ENCODE results near the gene CNOT3.

CNOT3 gene

GRCh38 chr19:54183431-54183830 is 45.9 kb downstream of the CNOT3 start:
- Histone ChIP-seq H3F3A (ENCODE audit: insufficient read depth, low read length) (no peaks in the 10 kb centered on the region), H3K4me3 (ENCODE audit: low read length) (no peak overlapping the region), H3K27ac (ENCODE audit: low read length) (no peak overlapping the region), H2AFZ (ENCODE audit: low read length) (no peak overlapping the region), H3K9me3 (replicated peaks; ENCODE audit: insufficient read depth, low read length) (no peaks in the 10 kb centered on the region), H3K9me2 (replicated peaks; ENCODE audit: insufficient read depth, low read length) (no peaks in the 10 kb centered on the region), H3K27me3 (replicated peaks; ENCODE audit: insufficient read depth, low read length) (no peaks in the 10 kb centered on the region), H3K9ac (ENCODE audit: low read length) (no peak overlapping the region), H3K36me3 (replicated peaks; ENCODE audit: insufficient read depth, low read length) (no peaks in the 10 kb centered on the region), H3K79me2 (ENCODE audit: low read length) (peaks cover 5% of the 10 kb centered on the region), H3K4me1 (ENCODE audit: low read length) (peaks cover 4% of the 10 kb centered on the region; the same call in 1 of the 2 replicates), H4K20me1 (ENCODE audit: insufficient read depth, low read length) (no peaks in the 10 kb centered on the region), H3K4me2 (ENCODE audit: low read depth, low read length) (no peak overlapping the region)
- TF ChIP-seq, protein P1, sequence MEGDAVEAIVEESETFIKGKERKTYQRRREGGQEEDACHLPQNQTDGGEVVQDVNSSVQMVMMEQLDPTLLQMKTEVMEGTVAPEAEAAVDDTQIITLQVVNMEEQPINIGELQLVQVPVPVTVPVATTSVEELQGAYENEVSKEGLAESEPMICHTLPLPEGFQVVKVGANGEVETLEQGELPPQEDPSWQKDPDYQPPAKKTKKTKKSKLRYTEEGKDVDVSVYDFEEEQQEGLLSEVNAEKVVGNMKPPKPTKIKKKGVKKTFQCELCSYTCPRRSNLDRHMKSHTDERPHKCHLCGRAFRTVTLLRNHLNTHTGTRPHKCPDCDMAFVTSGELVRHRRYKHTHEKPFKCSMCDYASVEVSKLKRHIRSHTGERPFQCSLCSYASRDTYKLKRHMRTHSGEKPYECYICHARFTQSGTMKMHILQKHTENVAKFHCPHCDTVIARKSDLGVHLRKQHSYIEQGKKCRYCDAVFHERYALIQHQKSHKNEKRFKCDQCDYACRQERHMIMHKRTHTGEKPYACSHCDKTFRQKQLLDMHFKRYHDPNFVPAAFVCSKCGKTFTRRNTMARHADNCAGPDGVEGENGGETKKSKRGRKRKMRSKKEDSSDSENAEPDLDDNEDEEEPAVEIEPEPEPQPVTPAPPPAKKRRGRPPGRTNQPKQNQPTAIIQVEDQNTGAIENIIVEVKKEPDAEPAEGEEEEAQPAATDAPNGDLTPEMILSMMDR (IDR thresholded peaks at IDR 0.05; ENCODE audit: low read length) = no peak
- TF ChIP-seq EZH2phosphoT487 (IDR thresholded peaks at IDR 0.05; ENCODE audit: low read length) = no peak
- no peak for TF ChIP-seq EZH2 (optimal IDR thresholded peaks at IDR 0.05; ENCODE audit: low read depth, low read length)
- DNase-seq = no peak

DNA sequence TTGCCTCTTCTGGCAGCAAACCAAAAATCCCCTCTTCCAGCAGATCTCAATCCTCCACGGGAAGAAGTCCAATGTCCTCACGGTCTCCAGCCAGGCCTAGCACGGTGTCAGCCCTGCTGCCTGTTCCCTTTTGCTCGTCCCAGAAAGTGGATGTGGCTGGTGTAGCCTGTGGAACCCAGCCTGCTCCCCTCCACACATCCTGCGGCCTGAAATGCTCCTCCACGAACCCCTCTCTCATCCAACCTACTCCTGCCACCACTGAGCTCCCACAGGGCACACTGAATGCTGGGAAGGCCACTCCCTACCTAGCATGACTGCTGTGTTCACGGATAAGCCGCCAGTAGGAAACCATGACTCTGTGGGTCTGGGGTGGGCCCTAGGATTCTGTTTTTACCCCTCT is 48.8 kb downstream of the CNOT3 start:
- H3K4me2 ChIP-seq (ENCODE audit: low read depth, low read length) = no peak overlapping the region
- H3K9me2 ChIP-seq (replicated peaks; ENCODE audit: insufficient read depth, low read length) = no peaks in the 10 kb centered on the region
- no peak overlapping the region for H3K9ac ChIP-seq (ENCODE audit: low read length)
- no peaks in the 10 kb centered on the region for H3K9me3 ChIP-seq (replicated peaks; ENCODE audit: insufficient read depth, low read length)
- TF ChIP-seq, protein P1 (IDR thresholded peaks at IDR 0.05; ENCODE audit: low read length) = no peak
- no peak for TF ChIP-seq EZH2 (optimal IDR thresholded peaks at IDR 0.05; ENCODE audit: low read depth, low read length)
- no peak for TF ChIP-seq EZH2phosphoT487 (IDR thresholded peaks at IDR 0.05; ENCODE audit: low read length)
- H3K4me3 ChIP-seq (ENCODE audit: low read length) = no peak overlapping the region
- DNase-seq = no peak
- H4K20me1 ChIP-seq (ENCODE audit: insufficient read depth, low read length) = no peaks in the 10 kb centered on the region
- no peaks in the 10 kb centered on the region for H3K36me3 ChIP-seq (replicated peaks; ENCODE audit: insufficient read depth, low read length)
- peaks cover 11% of the 10 kb centered on the region for H3K79me2 ChIP-seq (ENCODE audit: low read length)
- peaks cover 6% of the 10 kb centered on the region; the same call in 1 of the 2 replicates for H3K4me1 ChIP-seq (ENCODE audit: low read length)
- no peak overlapping the region for H2AFZ ChIP-seq (ENCODE audit: low read length)
- H3K27ac ChIP-seq (ENCODE audit: low read length) = no peak overlapping the region
- H3K27me3 ChIP-seq (replicated peaks; ENCODE audit: insufficient read depth, low read length) = no peaks in the 10 kb centered on the region
- no peaks in the 10 kb centered on the region for H3F3A ChIP-seq (ENCODE audit: insufficient read depth, low read length)

DNA sequence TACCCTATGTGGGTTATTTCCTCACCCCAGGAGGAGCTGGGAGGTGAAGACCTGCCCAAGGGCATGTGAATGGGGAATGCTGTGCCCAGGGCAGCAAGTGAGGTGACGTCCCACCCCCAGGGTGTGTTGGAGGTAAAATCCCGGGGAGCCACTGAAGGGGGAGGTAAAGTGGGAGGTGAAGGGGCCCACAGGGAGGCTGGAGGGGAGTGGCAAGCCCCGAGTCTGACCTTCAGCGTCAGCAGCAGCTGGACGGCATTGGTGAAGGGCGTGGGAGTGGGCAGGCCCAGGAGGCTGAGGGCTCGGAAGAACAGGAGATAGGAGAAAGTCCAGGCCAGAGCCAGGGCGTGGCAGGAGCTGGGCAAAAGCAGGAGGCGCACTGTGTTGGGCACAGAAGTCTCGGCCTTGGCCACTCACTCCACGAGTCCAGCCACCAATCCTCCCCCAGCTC is 49.4 kb downstream of the CNOT3 start:
- H3K36me3 ChIP-seq (replicated peaks; ENCODE audit: insufficient read depth, low read length) = no peaks in the 10 kb centered on the region
- peaks cover 7% of the 10 kb centered on the region for H3K4me1 ChIP-seq (ENCODE audit: low read length)
- peaks cover 16% of the 10 kb centered on the region for H3K79me2 ChIP-seq (ENCODE audit: low read length)
- H3K4me2 ChIP-seq (ENCODE audit: low read depth, low read length) = no peak overlapping the region
- no peak overlapping the region for H3K4me3 ChIP-seq (ENCODE audit: low read length)
- no peaks in the 10 kb centered on the region for H4K20me1 ChIP-seq (ENCODE audit: insufficient read depth, low read length)
- TF ChIP-seq EZH2 (optimal IDR thresholded peaks at IDR 0.05; ENCODE audit: low read depth, low read length) = no peak
- H3K27ac ChIP-seq (ENCODE audit: low read length) = no peak overlapping the region
- H3F3A ChIP-seq (ENCODE audit: insufficient read depth, low read length) = no peaks in the 10 kb centered on the region
- no peak overlapping the region for H2AFZ ChIP-seq (ENCODE audit: low read length)
- no peaks in the 10 kb centered on the region for H3K27me3 ChIP-seq (replicated peaks; ENCODE audit: insufficient read depth, low read length)
- no peak overlapping the region for H3K9ac ChIP-seq (ENCODE audit: low read length)
- DNase-seq = no peak
- no peaks in the 10 kb centered on the region for H3K9me2 ChIP-seq (replicated peaks; ENCODE audit: insufficient read depth, low read length)
- H3K9me3 ChIP-seq (replicated peaks; ENCODE audit: insufficient read depth, low read length) = no peaks in the 10 kb centered on the region

DNA sequence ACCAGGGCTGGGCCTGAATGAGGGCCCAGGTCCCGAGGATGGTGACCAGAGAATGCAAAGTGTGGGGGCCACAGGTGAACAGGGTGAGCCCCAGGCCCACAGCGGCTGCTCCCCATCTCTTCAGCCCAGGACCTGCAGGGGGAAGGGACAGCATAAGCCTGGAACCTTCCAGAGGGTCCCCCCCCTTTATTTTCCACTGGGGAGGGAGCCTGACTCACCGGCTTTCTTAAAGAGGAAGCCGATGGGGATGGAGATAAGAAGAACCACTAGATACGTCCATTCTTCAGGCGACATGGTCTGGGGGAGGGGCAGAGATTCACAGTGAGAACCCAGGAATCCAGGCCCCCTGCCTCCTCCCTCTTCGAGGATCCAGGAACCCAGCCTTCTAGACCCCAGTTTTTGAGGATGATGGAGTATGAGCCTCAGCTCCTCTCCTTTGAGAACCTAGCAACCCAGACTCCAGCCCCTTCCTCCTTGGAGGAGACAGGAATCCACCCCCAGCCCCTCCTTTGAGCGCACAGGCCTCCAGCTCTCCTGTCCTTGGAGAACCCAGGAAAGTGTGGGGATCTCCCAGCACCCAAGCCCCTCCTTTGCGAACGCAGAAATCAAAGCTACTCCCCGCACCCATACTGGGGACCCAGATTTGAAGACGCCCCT is 50.8 kb downstream of the CNOT3 start:
- Histone ChIP-seq H3K4me1 (ENCODE audit: low read length) (peaks cover 14% of the 10 kb centered on the region), H3K9me3 (replicated peaks; ENCODE audit: insufficient read depth, low read length) (no peaks in the 10 kb centered on the region), H3K9ac (ENCODE audit: low read length) (peak overlapping the region; percentile 92; the same call in 1 of the 2 replicates), H2AFZ (ENCODE audit: low read length) (no peak overlapping the region), H3K79me2 (ENCODE audit: low read length) (peaks cover 30% of the 10 kb centered on the region), H3K27me3 (replicated peaks; ENCODE audit: insufficient read depth, low read length) (no peaks in the 10 kb centered on the region), H3F3A (ENCODE audit: insufficient read depth, low read length) (no peaks in the 10 kb centered on the region), H3K4me3 (ENCODE audit: low read length) (peak overlapping the region; percentile 71), H3K9me2 (replicated peaks; ENCODE audit: insufficient read depth, low read length) (no peaks in the 10 kb centered on the region), H4K20me1 (ENCODE audit: insufficient read depth, low read length) (no peaks in the 10 kb centered on the region), H3K4me2 (ENCODE audit: low read depth, low read length) (peak overlapping the region; percentile 71), H3K36me3 (replicated peaks; ENCODE audit: insufficient read depth, low read length) (no peaks in the 10 kb centered on the region), H3K27ac (ENCODE audit: low read length) (no peak overlapping the region)
- TF ChIP-seq EZH2phosphoT487 (IDR thresholded peaks at IDR 0.05; ENCODE audit: low read length) = no peak
- DNase-seq = no peak
